COLO668 (cell line): ENCODE data around the gene BLM.
"Not testable (repeated sequence)": the region's sequence is repeated elsewhere in the genome, so short reads cannot be mapped to it uniquely, and the experiment has no call there.

ENCODE experiments used
- DNase-seq: peaks from one replicate; lab custom pipeline; 2025; ENCODE audit not compliant: unreplicated experiment; lab: John Stamatoyannopoulos, UW

Gene BLM

GRCh38 chr15:90716976-90717821 is at the start of gene BLM:
BLM (plus strand) TSS chr15:90717346; CDS start chr15:90747393, 30,047 bp downstream.
- DNase-seq, result peak; percentile 96

- not testable (repeated sequence) for DNase-seq
Measured at GRCh38 chr15:90667755-90668345, 49.3 kb upstream of the BLM start.

- DNase-seq, result not testable (repeated sequence)
Measured at GRCh38 chr15:90670631-90671030, 46.5 kb upstream of the BLM start.

GRCh38 chr15:90671216-90671615 is 45.9 kb upstream of the BLM start:
- DNase-seq, result no peak

- DNase-seq, result not testable (repeated sequence)
Measured at GRCh38 chr15:90673357-90673756, 43.8 kb upstream of the BLM start.

- DNase-seq, result no peak
Measured at GRCh38 chr15:90674476-90674875, 42.7 kb upstream of the BLM start.

GRCh38 chr15:90675464-90675863 is 41.7 kb upstream of the BLM start:
- DNase-seq, result no peak

- no peak for DNase-seq
Measured at GRCh38 chr15:90677807-90678790, 39.0 kb upstream of the BLM start.

GRCh38 chr15:90679959-90680358 is 37.2 kb upstream of the BLM start:
- DNase-seq, result no peak

- DNase-seq, result no peak
Measured at GRCh38 chr15:90680371-90680935, 36.7 kb upstream of the BLM start.

GRCh38 chr15:90681056-90681455 is 36.1 kb upstream of the BLM start:
- DNase-seq, result no peak

GRCh38 chr15:90681480-90681879 is 35.7 kb upstream of the BLM start:
- no peak for DNase-seq

GRCh38 chr15:90683371-90683770 is 33.8 kb upstream of the BLM start:
- DNase-seq, result no peak

GRCh38 chr15:90683876-90684275 is 33.3 kb upstream of the BLM start:
- DNase-seq, result no peak

- no peak for DNase-seq
Measured at GRCh38 chr15:90684281-90684680, 32.9 kb upstream of the BLM start.

GRCh38 chr15:90685591-90686434 is 31.3 kb upstream of the BLM start:
- DNase-seq, result no peak

GRCh38 chr15:90686435-90687218 is 30.5 kb upstream of the BLM start:
- no peak for DNase-seq

- DNase-seq, result not testable (repeated sequence)
Measured at GRCh38 chr15:90689326-90689961, 27.7 kb upstream of the BLM start.

- DNase-seq, result no peak
Measured at GRCh38 chr15:90690585-90690984, 26.6 kb upstream of the BLM start.
